GM19328 (cell line): Measurements from ENCODE around the gene QARS1.

Experiments
- ATAC-seq: cut with Tn5 transposase; IDR thresholded peaks from one replicate; pipeline ENCODE4 v1.9.1; 2021; ENCODE audit warnings: mild to moderate bottlenecking, moderate library complexity; ENCODE audit not compliant: unreplicated experiment

The QARS1 gene

DNA sequence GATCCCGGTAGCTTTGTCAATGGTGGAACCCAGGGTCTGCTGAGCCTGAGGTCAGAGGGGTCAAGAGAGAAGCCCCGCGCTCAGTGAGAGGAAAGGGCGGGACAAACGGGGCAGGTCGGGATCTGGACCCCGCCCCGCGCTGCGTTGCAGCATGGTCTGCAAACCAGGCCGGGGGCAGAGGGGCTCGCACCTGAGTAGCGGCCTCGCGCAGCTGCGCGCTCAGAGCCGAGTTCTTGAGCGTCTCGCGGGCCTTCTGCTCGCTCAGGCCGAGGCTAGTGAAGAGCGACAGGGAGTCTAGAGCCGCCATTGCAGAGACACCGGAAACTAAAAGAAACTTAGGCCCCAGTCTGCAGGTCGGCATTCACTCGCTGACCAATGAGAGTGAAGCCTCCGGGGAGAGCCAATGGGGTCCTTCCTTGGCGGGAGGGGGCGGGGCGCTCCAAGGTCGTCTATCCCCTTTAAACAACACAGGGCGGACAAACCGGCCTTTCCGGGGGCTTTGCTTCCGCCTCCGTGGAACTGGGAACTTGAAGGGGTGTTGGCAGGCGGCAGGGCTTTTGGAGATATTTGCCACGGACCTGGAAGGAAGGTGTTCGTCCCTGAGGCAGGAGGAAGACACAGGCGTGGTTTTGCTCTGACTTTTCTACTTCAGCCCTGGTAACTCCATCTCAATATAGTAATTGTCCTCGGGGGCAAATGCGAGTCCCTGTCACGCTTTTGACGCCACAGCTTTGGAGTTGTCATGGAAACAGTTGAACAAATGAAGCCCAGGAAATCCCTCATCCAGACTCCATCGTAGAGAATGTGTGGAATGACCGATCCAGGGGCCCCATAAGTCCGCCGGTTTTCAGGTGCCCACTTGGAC lies at the start of gene QARS1:
QARS1 (minus strand) TSS at position 331 of the 865 bp plus-strand sequence; CDS start at position 307, 24 bp downstream.
- peak; percentile 79 for ATAC-seq

DNA sequence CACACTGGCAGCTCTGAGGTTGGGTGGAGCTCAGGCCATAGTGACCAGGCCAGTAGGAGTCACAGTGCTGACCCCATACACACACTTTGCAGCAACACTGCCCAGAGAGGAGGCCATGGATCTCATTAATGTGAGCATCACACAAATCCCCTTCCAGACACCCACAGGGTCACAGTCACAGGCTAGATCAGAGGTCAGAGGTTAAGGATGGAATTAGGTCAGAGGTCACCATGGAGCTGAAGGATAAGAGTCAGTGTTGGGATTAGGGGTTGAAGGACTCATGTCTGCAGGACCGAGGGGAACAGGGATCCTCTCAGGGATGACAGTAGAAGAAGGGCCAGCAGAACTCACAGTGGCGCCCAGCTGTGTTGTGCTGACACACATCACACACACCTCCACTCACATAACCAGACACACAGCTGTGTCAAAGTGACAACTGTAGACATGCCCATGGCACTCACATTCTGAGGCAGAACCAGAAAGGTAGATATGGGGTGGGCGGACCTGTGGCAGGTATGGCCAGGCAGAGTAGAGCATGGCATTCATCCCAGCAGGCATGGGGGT lies 48.9 kb upstream of the QARS1 start:
- no peak for ATAC-seq

DNA sequence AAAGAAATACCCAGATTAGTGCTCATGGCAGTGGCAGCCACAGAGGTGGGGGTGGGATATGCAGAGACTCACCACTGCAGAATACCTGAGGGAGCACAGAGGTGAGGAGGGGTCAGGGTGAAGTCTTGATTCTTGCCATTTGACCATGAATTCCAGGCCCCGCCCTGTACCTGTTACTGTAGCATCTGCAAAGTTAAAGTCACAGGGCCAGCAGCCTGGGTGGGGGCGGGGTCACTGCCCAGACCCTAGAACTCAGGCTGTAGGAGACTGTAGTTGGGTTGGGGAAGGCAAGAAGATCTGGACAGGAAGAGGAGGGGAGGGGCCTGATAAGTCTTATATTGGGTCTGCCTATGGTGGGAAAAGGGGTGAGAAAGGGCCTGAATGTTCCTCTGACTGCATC lies 47.1 kb upstream of the QARS1 start:
- ATAC-seq, result no peak

DNA sequence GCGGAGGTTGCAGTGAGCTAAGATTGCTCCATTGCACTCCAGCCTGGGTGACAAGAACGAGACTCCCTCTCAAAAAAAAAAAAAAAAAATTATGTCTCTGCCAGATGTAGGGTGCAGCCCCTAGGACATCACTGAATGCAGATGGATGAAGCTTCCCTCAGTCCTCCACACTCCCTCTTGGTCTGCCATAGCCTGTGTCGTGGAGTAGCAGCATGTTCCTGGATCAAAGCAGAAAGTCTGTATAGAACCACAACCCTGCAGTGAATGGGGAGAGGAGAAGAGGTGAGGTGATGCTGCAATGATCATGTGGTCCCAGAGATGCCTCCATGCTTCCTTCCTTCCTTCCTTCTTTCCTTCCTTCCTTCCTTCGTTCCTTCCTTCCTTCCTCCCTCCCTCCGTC lies 43.6 kb upstream of the QARS1 start:
- ATAC-seq, result no peak

DNA sequence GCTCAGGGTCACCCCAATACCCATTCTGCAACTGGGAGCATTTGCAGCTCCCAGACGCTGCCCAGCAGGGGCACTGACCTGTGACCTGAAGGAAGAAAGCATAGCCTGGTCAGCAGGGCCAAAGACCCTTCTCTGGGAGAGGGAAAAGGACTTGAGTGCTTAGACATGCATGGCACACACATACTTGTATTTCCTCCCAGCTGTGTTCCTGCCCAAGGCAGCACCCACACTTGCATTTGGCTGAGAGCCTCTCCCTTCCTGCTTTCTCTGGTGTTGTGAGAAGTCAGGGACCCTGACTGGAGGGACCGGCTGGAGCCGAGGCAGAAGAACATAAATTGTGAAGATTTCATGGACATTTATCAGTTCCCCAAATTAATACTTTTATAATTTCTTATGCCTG lies 35.5 kb upstream of the QARS1 start:
- no peak for ATAC-seq

DNA sequence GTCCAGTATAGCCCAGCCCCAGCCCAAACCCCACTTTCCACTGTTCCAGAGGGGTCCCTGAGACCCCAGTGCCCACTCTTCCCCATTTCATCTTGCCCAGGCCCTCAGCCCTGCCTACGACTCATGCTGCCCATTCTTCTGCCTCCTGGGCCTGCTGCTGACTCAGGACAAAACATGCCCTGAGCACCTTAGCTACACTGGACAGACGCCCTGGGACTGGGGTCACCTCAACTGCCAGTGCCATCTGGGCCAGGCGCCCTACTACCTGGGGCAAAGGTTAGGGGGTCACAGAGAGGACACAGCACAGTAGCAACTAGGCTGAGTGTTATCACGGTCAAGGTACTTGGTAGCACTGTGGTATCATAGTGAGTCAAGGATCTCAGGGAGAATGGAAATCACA lies 30.9 kb upstream of the QARS1 start:
- no peak for ATAC-seq

DNA sequence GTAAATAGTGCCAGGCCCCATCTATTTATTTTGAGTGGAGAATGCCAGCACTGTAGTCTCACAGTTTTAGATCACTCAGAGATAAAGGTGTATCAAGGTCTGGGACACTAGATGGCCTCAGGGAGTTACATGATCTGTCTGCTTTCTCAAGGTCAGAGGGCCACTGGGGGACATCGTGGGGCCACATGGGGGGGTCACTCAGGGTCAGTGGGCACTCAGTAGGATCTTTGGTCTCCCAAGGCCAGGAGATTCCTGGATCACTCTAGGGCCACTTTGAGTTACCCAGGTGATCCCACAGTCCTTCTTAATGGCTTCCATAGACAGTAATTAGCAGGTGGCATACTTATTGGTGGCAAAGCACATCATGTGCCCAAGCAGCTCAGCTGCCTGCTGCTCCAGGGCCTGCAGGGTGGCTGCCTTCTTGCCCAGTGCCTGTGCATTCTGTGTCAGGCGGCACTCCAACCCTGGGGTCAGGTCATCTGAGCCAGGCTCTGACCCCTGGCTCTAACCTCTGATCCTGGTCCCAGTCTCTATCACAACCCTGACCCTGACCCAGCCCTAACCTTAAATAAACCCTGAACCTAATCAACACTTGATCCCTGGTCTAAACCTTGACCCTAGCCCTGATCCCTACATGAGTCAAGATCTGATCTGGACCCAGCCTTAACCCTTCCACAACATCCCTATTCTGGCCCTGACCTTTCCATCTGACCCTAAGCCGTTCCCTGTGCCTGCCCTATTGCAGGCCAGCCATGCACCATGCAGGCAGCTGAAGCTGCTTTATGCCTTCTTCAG lies 30.1 kb upstream of the QARS1 start:
- no peak for ATAC-seq

DNA sequence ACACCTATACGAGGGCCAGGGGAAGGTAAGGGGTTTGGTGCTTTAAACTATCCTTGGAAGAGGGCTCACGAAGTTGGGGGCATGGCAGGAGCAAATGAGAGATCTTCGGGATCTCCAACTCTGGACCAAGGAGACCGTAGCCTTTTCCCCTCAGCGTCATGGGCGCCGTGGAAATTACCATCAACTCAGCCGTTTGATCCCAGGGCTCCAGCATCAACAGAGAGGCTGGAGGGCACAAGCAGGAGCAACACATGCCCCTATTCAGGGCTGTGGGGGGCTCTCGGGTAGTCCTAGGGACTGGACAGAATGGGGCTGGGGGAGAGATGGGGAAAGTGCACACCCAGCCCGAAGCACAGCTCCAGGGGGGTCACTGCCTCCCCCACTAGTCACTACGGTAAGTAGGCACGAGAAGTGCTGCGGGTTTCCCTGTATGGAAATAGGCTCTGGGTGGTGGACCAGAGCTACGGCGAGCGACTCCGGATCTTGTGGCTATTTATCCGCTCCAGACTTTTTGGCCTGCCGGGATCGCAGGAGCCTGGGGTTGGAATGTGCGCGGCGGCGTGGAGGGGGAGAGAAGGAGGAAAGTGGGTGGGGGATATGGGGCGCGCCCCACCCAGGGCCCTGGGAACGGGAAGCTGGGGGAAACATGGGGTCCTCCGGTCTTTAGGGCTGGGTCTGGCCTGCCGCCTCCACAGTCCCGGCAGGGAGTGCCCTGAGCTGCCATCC lies 28.8 kb upstream of the QARS1 start:
- no peak for ATAC-seq

DNA sequence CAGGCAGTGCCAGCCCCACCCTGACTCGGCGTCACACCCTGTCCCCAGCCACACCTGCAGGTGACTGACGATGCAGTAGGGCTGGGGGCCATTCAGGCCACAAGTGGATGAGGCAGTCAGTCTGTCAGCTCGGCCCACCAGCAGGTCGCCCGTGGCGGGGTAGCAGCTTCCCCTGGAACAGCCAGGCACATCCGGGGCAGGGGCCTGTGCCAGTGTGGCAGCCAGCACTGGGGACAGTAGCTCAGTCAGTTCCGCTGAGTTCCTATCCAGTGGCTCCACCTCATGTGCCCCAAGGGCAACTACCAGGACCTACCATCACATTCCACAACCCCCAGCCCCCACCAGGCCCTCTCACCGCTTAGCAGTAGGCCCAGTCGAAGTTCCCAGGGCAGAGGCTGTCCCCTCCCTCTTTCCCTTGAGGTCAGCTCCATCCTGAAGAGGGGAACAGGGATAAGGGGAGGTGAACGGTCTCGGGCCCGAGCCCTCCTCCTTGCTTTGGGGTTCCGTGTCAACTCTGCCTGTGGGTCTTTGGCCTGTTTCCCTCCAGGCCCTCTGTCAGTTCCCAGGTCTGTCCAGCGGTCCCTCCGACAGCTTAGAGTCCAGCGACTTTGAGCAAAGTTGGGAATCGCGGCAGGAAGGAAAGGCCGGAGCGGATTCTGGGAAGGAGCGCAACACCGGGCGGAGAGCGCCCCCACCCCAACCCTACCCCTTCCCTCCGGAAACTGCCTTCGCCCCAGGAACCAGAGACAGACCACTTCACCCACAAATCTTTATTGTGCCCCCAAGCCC lies 28.1 kb upstream of the QARS1 start, which contains the start of gene LAMB2:
LAMB2 (minus strand) TSS at position 614 of the 789 bp plus-strand sequence; CDS start at position 431, 183 bp downstream.
- no peak for ATAC-seq

DNA sequence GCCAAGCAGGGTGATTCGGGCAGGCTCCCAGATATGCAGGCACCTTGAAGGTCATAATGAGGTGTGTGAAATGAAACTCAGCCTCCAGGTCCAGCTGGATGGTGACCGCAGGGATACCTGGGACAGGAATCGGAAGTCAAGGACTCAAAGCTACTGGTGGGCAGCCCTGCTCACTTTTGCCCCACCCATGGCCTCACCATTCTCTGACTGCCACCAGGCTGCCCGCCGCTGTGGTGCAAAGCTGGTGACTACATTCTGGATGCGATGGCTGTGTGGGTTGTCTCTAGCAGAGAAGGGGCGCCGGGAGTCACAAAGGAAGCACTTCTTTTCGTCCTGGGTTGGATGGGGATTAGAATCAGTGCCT lies 27.5 kb upstream of the QARS1 start:
- no peak for ATAC-seq

DNA sequence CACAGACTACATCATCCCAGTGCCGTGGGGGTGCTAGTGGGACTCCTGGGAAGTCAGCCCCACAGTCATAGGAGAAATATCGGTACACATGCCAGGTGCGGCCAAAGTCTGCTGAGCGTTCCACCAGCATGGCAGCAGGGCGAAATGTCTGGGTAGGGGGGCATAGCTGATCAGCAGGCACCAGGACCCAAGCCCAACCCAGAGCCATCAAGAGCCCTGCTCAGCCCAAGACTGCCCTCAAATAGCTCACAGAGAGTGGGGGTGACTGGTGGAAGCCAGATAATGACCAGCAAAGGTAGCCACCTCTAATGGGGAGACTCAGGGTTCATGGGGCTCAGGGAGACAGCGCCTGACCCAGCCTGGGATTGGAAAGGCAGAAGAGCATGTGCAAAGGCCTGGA lies 27.0 kb upstream of the QARS1 start:
- ATAC-seq, result no peak

DNA sequence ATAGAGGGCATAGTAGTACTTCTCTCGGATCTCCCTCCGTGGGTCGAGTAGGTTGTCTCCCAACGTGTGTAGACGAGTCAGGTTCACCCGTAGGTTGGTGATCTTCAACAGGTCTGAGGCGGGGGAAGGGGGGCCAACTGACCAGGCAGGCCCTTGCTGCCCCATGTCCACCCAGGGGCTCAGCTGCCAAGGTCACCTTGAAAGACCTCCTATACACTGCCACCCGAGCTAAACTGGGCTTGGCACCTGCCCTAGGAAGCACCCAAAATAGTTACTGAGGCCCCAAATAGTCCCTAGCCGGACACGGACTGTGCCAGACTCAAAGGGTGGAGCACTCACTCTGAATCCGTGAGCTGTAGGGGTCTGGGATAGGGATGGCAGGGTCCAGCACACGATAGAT lies 26.5 kb upstream of the QARS1 start:
- ATAC-seq, result no peak

DNA sequence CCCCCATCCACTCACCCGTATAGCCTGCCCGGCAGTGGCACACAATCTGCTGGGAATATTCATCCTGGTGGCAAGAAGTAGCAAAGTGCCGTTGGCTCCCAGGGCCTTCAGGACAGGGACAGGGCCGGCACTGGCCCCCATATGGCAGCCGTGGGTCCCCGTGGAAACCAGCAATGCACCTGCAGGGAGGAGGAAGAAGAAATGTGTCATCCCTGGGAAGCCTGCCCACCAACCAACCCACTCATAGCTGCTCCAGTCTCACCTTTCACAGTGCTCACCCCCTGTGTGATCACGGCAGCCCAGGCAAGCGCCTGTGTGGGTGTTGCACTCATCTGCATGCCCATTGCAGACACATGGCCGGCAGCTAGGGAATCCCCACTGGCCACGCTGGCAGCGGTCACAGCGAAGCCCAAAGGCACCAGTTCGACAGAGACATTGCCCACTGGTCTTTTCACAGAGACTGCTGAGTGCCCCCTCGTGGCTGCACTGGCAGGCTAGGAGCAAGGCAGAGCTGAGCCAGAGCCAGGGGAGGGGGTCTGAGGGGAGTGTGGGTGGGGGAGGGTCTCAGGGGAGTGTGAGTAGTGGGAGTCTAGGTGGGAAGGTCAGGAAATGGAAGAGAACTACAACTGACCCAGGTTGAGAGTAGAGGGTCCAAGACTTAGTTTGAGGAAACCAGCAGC lies 20.6 kb upstream of the QARS1 start:
- no peak for ATAC-seq

DNA sequence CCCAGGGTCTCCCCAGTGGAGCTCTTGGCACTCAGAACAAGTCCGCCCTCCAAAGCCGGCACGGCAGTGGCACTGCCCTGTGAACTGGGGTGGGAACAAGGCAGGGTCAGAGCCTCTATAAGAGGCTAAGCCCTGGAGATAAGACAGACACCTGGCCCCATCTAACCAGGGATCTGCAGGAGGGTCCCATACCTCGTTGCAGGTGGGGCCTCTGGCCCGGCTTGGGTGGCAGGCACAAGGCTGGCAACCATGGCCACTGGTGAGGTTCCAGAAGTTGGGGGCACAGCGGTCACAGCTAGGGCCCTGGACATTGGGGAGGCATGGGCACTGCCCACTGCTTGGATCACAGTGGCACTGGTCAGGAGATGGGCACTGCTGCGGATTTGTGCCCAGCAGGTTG lies 19.6 kb upstream of the QARS1 start:
- no peak for ATAC-seq

DNA sequence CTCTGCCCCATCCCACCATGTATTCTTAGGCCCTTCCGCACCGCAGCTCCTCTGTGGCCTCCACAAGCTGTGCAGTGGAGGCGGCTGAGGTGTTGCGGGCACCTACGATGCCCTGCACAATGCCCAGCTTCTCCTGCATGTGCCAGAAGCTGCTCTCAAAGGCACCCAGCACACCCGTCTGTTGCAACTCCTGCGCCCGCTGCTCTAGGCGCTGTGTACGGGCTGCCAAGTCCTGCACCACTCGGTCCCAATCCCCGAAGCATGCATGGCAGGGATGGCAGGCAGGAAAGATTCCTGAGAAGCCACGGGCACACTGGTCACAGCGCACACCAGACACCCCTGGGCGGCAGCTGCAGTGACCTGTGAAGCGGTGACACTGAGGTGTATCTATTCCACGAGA lies 19.1 kb upstream of the QARS1 start:
- no peak for ATAC-seq

DNA sequence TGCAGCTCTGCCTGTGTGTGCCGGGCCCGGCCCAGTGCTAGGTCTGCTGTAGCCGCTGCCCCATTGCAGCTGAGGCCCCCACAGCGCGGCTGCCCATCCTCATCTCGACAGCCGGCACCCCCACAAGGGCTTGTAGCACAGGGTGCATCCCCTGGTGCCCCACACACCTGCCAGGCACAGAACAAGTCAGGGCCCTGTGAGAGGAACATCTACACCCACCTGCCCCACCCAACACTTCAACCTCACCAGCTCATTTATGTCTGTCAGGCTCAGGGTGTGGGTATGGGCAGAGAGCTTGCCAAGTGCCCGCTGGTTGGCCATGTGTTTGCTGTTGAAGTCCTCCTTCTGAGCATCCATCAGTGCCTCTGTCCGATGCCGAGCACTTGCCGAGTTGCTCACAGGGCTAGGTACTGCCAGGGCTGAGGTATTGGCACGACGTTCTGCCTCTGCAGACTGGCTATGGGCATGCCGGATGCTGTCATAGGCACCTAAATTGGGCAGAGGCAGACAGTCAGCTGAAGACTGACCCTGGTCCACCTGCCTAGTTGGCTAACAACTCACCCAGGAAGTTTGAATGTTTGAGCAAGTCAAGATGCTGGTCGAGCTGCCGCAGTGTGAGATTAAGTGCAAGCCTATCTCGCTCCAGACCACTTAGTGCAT lies 18.5 kb upstream of the QARS1 start:
- no peak for ATAC-seq

DNA sequence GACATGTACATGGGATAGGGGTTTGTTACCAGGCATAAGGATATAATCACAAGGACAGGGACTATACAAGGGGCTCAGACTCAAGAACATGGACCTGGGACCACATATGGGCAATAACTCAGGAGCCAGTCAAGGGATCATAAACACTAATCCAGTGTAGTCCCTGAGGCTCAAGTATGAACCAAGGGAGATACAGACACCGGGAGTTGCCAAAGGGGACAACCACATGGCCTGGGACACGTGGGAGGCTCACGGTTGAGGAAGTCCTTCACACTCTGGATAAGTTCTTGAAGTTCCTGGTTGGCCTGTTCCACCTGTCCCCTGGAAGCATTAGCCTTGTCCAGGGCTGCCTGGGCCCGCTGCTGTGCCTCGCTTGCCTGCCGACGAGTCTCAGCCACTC lies 17.9 kb upstream of the QARS1 start:
- ATAC-seq, result no peak

DNA sequence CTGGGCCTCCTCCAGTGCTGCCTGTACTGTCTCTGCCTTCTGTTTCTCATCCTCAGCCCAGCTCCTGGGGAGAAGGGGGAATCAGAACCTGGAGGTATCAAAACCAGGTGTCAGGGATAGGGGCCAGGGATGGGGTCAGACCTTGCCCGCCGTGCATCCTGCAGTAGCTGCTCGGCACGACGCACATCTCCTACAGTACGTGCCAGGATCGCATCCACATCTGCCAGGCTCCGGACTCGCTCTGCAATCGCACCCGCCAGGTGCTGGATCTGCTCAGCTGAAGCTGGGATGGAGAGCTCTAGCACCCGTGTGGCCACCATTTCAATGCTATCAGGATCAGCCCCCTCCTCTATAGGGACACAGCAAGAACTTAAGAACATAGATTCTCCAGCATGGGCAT lies 17.5 kb upstream of the QARS1 start:
- ATAC-seq, result no peak

DNA sequence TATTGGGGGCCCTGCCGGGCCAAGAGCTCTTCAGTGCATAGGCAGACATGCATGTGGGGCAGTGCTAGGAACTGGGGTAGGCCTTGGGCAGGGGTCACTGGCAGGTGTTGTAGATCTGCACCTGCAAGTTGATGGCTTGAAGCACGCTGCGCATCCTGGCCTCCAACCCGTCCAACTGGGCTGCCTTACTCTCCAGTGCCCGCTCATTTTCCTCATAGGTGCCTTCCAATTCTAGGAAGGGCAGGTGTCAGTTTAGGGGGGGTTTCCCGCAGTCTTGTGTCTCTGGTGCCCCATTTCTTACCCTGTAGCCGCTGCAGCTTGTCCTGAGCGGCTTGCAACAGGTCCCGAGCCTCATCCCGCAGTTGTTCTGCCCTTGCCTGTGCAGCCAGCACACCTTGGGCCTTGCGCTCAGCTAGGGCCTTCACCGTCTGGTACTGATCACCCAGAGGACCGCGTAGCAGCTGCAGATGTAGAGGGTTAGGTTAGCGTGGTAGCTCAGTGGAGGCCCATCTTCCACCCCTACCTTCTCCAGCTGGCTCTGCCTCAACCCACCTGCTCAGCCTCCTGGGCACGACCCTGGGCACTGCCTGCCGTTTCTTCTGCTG lies 16.7 kb upstream of the QARS1 start:
- peak; percentile 6 for ATAC-seq
